ENCODE data around the gene FNDC3B.
"Not testable (repeated sequence)": the region's sequence is repeated elsewhere in the genome, so short reads cannot be mapped to it uniquely, and the experiment has no call there.

FNDC3B gene

DNA sequence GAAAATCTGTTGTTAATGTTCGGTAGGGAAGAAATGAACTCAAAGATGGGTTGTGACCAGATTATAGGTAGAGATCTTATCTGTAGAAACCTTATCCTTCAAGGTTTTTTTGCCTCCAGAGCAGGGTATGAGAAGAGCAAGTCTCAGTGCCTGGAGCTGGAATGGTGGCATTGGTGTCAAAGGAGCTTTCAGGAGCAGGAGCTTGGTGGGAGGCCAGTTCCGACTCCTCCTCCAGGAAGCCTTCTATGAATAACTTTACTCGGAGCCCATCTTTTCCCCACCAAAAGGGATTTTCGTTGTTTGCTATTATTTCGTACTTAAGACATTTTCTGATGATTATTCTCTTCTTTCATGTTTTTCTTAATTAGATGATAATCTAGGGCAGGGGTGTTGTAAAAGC is 317.0 kb downstream of the FNDC3B start:
- no peak for DNase-seq

DNA sequence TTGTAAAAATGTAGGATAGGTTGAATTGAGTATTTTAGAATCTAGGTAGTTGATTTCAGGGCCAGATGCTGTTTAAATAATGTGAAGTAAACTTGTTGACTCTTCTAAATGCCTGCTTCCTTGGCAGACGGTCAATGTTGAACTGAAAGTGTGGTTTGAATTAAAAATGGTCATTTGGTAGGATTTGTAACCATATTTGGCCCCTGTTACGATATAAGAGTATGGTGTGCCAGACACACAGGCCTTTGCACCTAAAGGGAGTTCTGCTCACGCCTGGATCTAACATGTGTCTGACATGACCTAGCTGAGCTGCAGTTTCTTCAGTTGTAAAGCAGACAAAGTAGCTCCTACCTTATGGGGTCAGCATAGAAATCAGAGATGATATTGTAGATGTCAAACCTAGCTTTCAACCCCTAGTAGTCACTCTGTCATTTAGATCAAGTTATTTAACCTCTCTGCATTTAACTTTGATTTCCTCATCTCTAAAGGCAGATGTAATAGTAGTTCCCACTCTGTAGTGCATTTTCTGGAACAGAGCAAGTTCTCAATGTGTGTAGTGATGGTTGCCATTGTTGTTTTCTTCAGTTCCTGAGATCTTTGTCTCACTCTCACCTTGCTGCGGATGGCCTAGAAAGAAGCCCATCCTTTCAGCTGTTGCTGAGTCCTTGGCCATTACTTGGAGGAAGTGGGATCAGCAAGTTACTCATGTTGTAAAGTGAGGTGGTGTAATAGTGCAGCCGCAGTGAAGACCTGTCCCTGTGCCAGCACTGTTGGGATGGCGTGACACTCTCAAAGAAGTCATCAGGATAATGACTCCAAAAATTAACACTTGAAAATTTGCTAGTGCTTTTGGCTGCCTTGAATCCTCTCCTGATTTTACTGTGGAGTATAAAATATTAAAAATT is 318.7 kb downstream of the FNDC3B start:
- no peak for DNase-seq

DNA sequence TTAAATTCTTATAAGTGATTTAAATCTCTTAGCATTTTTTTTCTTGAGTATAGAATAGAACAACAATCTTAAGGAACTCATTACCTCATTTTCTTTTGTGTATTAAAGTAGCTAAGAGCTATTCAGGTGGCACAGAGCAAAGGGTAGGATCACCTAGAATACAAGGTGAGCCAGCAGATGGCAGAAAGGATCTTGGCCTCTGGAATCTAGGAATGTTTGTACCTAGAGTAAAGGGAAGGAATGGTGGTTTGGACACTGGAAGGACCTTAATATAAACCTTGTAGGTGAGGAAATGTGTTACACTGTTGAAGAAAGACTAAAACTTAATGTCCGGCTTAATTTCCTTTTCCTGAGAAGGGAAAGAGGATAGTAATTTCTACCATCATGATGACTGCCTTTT is 319.9 kb downstream of the FNDC3B start:
- no peak for DNase-seq

DNA sequence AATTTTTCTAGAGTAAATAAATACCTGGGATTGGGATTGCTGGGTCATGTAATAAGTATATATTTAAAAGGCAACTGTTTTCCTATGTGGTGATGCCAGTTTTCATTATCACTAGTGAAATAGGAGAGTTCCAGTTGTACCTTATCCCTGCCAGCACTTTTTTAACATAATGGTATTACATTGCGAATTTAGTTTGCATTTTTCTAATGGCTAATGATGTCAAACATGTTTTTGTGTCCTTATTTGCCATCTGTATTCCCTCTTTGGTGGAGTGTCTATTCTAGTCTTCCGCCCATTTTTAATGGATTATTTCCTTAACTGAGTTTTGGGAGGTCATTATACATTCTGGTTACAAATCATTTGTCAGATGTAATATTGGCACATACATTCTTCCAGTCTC is 320.6 kb downstream of the FNDC3B start:
- DNase-seq, result no peak

DNA sequence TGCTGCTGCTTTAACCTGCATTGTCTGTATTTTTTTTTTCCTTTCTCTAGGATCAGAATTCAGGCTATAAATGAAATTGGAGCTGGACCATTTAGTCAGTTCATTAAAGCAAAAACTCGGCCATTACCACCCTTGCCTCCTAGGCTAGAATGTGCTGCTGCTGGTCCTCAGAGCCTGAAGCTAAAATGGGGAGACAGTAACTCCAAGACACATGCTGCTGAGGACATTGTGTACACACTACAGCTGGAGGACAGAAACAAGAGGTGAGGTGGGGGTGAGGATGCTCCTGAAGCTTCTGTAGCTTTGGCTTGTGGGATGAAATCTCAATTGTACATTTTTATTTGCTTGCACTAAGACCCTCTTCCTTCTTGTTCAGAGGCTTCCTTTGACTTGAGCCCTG is 323.2 kb downstream of the FNDC3B start:
- no peak for DNase-seq

DNA sequence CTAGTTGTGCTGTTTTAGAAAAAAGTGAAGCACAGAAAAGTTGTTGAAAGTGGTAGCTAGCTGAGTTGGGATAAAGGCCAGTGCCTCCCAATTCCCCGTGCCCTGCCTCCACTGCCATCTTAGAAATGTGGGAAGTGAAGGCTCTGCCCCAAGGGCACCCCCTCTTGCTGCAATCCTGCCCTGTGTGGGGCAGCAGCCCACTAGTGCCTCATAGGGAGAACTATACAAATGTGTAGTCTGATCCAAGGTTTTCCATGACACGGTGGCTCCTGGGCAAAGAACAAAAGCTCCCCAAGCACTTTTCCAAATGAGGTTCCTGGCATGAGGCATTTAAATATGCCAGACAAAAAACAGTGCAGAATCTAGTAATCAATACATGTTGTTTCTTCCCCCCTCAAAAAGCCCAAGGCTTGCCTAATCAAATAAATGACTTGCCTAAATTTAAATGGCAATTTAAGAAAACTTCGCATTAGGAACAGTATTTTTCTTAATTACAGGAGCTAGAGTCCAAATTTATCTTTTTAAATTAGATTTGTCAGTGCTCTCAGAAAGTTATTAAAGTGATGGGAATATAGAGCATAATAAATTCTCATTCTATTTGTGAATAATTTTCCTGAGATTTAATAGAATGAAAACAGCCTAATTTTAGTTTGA is 325.1 kb downstream of the FNDC3B start:
- no peak for DNase-seq

DNA sequence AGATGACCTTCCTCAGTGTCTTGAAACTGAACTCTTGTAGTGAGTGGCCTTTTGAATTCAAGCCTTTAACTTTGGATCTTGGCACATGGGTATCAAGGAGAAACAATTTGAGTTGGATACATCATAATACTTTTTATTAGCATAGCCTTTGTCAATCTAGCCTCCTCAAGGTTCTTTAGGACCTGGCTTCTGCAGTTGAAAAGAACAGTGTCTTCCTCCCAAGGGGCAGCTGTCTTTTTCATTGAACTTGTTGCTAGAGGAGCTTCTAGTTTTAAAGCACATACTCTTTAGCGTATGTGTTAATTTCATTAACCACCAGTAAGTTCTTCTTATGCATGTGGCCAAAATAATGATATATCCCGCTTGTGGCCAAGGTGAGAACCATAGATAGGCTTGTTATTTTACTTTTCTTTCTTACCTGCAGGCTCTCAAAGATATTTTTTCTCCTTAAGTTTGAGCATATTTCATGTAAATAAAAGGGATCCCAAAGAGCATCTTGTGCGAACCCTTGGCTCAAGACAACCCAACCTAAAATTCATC is 325.7 kb downstream of the FNDC3B start:
- DNase-seq, result no peak

DNA sequence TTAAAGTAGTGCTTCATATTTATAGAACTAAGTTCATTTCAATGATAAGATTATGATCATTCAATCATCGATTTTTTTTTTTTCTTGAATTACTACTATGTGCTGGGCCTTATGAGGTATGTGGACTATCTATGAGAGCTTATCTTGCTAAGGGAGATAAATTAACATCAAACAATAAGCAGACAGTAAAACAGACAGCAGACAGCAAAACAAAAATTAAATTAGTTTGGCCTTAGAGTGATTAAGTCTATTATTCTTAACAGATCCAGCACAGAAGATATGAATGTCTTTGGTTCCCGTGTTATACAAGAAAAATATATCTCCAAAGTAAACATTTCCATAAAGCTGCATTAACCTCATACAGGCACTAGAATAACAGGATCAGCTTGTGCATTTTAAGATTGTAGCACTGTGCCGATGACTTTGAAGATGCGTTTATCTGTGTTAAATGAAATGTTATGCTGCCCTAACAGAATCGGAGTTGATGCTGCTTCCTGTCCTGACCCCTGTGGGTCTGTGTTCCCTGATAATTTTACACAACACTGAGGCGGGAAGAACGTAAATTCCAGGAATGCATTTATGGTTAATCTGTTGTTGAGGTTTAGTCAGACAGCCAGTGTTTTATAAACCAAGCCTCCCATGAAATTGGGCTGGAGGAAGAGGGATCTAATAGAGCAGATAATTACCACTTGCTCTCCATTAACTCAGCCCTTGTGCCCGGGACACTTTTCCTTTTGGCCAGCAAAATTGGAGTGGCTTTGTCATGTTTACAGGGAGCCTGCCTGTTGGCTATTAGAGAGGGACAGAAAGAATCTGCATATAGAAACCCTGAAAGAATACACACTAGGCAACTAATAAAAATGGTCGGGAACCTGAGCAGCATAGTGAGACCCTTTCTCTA is 328.1 kb downstream of the FNDC3B start:
- no peak for DNase-seq

DNA sequence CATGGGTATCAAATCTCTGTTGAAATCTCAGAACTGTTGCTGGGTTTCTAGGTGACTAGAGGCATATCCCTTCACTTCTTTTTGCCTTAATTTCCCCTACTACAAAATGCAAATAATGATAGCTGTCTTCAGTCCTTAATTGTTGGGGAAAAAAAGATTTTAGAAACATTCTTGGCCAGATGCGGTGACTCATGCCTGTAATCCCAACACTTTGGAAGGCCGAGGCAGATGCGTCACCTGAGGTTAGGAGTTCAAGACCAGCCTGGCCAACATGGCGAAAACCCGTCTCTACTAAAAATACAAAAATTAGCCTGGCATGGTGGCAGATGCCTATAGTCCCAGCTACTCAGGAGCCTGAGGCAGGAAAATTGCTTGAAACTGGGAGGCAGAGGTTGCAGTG is 329.2 kb downstream of the FNDC3B start:
- DNase-seq, result not testable (repeated sequence)

DNA sequence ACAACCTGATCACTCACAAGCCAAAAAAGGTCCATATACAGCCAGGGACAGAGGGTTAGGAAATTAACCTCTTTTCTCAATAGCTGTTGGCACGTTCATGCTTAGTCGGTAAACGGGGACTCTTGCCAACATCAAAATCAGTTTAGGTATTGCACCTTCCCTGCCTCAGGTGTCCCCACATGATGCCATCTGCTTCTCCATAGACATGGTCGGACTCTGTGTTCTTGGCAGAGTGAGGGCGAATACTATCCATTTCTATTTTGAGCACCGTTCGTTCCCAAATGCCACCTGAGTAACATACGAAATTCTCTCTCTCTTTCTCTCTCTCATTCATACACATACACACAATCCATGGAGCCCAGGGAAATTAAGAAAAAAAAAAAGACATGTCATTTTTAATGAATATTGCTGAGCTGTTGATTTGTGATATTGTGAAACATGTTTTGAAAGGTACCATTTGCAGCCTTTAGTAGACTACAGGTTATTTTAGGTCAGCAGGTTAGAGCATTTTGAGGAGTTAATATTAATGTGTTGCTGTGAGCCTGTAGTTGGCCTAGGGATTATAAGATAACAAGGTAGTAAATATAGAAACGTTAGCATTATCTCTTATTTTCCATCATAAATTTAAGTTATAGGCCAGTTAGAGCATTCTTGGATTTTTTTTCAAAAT is 330.3 kb downstream of the FNDC3B start:
- DNase-seq, result no peak

DNA sequence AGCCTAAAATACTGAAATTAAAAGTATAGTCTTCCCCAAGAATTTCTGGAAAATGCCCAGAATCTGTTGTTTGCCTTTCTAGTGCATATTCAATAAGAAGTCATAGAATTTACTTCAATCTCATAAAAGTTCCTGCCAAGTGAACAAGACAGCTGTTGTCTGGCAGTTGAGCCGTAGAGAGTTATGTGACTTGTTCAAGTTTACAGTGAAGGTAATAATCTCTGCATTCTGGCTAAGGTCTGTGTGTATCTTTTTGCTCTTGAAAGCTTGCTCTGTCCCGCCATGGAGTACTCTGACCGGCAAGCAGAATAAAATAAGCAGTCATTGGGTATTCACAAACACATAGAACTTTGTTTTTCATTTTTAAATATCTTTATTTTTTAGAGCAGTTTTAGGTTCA is 331.0 kb downstream of the FNDC3B start:
- DNase-seq, result no peak

DNA sequence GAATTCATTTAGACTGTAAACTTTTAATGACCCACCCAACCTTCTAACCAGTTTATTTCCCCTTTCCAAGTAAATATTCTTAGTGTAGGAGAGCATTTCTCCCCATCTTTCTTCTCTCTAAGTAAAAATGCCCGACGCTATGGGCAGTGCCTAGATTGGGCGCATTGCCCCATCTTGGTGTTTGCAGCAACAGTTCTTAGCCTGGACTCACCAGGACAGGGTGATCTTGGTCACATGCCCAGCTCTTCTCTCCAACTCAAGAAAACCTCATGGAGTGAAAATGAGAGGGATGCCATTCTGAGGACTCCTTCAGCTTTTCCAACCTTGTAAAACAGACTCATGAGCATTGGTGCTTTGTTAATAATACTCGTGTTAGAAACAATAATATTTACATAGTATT is 332.2 kb downstream of the FNDC3B start:
- no peak for DNase-seq

DNA sequence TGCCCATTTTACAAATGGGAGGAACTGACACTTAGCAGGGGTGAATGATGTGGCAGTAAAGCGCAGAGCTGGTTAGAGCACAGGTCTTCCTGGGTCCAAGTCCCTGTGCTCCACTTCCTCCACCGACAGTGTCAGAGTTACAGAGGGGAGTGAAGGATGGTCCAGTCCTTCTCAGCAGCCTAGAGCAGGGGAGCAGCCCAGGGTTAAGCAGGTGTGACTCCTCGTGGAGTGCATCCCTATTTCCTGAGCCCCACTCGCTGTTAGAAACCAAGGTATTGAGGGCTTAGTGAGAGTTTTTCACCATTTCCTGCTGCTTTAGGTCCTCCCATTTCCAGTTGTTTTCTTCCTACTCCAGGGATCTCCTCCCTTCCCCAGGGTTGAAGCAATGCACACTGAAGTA is 333.5 kb downstream of the FNDC3B start:
- no peak for DNase-seq

DNA sequence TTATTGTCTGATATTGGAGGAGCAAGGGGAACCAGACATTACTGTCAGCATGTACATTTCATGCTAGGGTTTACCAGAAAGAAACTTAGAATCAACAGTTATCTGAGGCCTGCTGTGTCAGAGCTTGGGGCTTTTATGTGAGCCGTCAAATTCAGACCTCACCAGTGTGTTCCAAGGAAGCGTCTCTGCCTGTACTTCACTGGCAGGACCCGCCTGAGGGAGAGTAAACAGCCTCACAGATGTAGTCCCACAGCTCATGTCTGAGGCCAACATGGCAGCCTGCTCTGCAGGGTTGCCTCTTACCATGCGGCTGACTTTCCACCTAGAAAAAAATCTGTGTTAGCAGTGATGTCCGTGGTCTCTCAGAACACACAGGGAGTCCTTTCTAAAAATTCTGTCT is 334.5 kb downstream of the FNDC3B start:
- no peak for DNase-seq

DNA sequence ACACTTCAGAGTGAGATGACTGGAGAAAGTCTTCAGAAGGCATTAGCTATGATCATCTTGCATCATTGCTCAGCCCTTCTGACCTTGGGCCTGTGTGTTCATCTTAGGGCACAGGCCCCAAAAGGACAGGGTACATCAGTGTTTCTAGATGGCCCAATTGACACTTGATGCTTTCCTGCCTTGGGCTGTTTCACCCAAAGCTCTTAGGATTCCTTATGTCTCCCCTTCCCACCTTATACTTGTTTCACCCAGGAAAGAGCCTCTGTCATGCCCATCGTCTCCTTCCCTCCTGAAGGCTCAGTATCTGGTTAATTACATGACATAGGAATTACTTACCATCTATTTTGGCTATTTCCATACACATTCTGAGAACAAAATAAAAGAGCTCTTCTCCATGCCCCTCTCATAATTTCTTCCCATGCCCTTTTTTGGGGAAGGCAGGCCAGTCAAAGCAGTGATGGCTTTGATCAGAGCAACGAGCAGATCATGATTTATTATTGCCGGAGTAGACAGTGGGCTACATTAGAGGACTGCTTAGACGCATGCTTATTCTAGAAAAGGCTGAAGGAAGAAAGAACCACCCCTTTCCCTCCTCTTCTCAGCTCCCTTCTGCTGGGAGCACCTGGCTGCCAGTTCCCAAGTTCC is 335.9 kb downstream of the FNDC3B start:
- DNase-seq, result no peak

DNA sequence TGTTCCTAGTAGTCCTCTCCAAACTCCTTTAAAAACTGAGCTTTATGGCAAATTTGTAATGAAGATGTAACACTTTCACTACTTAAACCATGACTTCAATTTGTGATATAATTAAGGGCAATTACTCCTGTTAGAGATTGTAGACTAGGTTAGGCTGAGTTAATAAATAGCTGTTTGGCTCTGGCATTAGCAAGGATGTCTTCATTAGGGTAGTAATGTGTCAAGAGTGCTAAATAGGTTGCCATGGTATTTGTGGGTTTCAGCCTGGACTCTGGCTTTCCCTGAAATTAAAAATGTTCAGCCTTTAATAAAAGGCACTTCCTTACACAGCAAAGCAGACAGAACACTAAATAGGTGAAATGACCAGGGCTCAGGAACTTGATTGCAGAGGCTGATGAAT is 337.0 kb downstream of the FNDC3B start:
- DNase-seq, result no peak

DNA sequence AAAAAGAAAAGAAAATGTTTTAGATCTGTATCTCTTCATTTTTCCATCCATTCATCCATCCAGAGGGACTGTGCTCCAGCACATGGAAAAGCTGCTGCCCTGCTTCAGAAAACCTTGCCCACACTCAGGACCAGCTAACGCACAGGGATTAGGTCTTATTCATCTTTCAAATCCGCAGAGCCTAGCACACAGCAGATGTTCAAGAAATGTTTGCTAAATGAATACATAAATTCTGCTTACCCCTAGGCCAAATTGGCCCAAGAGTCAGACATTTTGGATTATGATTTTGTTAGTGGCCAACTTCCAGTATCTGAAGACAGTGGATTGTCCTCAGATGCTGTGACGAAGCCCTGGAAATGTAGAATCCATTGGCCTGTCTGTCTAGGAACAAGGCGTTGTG is 337.5 kb downstream of the FNDC3B start:
- DNase-seq, result no peak

DNA sequence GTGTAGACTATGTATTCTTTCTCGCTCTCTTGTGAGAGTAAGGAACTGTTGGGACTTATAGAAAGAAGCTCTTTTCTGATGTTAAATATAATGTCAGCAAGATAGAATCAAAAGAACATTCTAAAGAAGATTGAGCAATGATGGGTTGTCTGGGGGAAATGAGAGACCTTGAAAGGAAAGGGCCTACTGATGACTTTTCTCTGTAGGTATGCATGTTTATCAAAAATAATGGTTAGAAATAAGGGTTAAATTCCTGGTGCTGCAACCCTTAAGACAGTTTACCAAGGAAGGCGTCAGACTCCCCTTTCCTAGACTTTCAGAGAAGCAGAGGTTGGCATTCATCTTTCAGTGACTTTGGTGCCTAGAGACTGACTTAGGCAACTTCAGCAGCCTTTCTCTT is 339.1 kb downstream of the FNDC3B start:
- DNase-seq, result no peak

DNA sequence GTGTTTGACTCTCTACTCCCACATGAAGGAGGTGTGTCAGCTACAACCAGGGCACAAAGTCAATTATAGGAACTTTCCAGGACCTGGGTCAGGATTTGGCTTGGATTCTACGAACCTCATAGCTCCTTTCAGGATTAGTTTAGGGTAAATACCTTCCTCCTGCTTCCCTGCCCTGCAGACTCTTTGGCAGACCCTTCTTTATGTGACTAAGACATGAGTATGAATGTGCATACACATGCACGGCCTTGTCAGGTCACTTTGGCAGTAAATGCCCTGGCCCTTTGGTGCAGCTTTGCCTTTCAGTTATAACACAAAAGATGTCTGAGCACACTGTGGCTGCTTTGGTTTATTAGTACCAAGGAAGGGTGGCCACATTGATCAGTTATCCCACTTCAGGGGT is 340.0 kb downstream of the FNDC3B start:
- no peak for DNase-seq

DNA sequence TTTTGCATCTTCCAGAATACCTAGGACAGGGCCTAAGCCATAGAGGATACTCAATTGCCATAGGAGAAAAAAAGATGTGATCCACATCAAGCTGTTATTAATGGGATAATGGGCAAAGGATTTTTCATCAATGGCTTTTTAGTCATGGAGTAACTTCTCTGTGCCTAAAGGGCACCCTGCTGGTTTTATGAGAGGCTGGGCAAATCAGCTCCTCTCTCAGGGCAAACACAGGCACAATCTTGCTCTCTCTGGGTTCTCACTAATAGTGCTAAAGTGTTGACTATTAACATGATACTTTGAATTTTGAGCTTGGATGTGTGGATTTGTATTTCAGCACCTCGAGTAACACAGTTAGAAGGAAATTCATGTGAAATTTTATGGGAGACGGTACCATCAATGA is 341.3 kb downstream of the FNDC3B start:
- no peak for DNase-seq

DNA sequence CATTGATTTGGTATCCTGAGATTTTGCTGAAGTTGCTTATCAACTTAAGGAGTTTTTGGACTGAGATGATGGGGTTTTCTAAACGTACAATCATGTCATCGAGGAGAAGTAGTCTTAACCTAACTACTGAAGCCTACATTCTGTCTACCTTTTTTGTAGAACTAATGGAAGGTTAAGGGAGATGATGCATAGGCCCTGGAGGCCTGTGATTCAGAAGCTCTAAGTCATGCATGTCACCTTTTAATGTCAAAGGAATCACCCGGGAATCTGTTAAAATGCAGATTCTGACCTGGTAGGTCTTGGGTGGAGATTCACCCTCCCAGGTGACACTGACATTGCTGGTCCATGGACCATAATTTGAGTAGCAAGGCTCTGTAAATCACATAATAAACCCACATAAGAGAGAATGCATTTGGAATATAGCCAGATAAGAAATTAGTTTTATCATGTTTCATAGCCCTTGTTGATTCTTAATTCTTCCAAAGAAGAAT is 344.0 kb downstream of the FNDC3B start:
- no peak for DNase-seq

DNA sequence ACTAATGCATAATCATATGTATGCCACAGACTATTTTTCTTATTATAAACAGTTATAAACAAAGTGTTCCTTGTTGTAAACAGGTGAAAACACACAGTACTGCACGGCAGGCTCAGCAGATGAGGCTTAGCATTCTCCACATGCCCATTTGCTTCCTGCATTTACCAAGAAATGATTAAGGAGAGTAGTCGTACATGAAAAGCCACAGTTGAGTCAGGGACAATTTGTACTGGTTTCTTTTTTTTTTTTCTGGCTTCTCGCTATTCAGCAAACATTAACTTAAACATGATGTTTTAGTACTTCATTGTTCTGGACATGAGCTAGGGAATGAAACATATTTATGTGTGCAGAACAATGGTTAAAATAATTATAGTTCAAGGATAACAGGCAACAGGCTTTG is 345.5 kb downstream of the FNDC3B start:
- DNase-seq, result peak; percentile 27

Measured in NCI-H748 treated with DMSO at 0.1 percent for 48 hours (cell line).